Measurements from ENCODE around the gene ALK. TPM values are rescaled to one million over a fixed set of nuclear protein-coding genes. Genes with fewer than 3 reads are reported as not detected.

Gene ALK
- total RNA-seq, 2 donors from 2014 or later, result 0.13 to 0.46 TPM

- Mint-ChIP-seq H3K4me3 (no peak overlapping the region), H3K27ac (no peak overlapping the region), H3K27me3 (ENCODE audit: insufficient read depth) (peaks cover 8% of the 10 kb centered on the region), H3K9me3 (no peaks in the 10 kb centered on the region), H3K4me1 (no peaks in the 10 kb centered on the region), H3K36me3 (ENCODE audit: low read depth) (no peaks in the 10 kb centered on the region)
- TF ChIP-seq, protein P1, sequence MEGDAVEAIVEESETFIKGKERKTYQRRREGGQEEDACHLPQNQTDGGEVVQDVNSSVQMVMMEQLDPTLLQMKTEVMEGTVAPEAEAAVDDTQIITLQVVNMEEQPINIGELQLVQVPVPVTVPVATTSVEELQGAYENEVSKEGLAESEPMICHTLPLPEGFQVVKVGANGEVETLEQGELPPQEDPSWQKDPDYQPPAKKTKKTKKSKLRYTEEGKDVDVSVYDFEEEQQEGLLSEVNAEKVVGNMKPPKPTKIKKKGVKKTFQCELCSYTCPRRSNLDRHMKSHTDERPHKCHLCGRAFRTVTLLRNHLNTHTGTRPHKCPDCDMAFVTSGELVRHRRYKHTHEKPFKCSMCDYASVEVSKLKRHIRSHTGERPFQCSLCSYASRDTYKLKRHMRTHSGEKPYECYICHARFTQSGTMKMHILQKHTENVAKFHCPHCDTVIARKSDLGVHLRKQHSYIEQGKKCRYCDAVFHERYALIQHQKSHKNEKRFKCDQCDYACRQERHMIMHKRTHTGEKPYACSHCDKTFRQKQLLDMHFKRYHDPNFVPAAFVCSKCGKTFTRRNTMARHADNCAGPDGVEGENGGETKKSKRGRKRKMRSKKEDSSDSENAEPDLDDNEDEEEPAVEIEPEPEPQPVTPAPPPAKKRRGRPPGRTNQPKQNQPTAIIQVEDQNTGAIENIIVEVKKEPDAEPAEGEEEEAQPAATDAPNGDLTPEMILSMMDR (conservative IDR thresholded peaks at IDR 0.05), result no peak
- no peaks in the 10 kb centered on the region for H3K4me1 ChIP-seq (ENCODE audit: control insufficient read depth, insufficient read depth, low read length)
- WGBS, 2 experiments (ENCODE audit: insufficient coverage in 1 of 2, insufficient read length in 1 of 2), result 96% methylated on average over 2 of the region's 2 CpGs; no CpG with 5 or more reads in 1 of the 2 experiments
- no peaks in the 10 kb centered on the region for H3K36me3 ChIP-seq (ENCODE audit: control insufficient read depth, insufficient read depth, low read length)
- no peaks in the 10 kb centered on the region for H3K27me3 ChIP-seq (ENCODE audit: control insufficient read depth, insufficient read depth, low read length, poor library complexity, severe bottlenecking)
- no peak for DNase-seq
- H3K9me3 ChIP-seq (ENCODE audit: control insufficient read depth, low read length), result no peaks in the 10 kb centered on the region
- no peak overlapping the region for H3K4me3 ChIP-seq (ENCODE audit: low read length)
- H3K27ac ChIP-seq (ENCODE audit: low read depth, low read length), result no peak overlapping the region
- H3K9ac ChIP-seq (ENCODE audit: extremely low read depth, low read length, poor library complexity, severe bottlenecking), result no peak overlapping the region
Observed at GRCh38 chr2:29874745-29875144, 46.6 kb downstream of the ALK start.

- Mint-ChIP-seq H3K4me1 (peaks cover 5% of the 10 kb centered on the region), H3K4me3 (no peak overlapping the region), H3K9me3 (no peaks in the 10 kb centered on the region), H3K27me3 (ENCODE audit: insufficient read depth) (peaks cover 5% of the 10 kb centered on the region), H3K27ac (no peak overlapping the region), H3K36me3 (ENCODE audit: low read depth) (no peaks in the 10 kb centered on the region)
- Histone ChIP-seq H3K9ac (ENCODE audit: extremely low read depth, low read length, poor library complexity, severe bottlenecking) (no peak overlapping the region), H3K27me3 (ENCODE audit: control insufficient read depth, insufficient read depth, low read length, poor library complexity, severe bottlenecking) (no peaks in the 10 kb centered on the region), H3K4me3 (ENCODE audit: low read length) (no peak overlapping the region), H3K36me3 (ENCODE audit: control insufficient read depth, insufficient read depth, low read length) (no peaks in the 10 kb centered on the region), H3K9me3 (ENCODE audit: control insufficient read depth, low read length) (no peaks in the 10 kb centered on the region), H3K27ac (ENCODE audit: low read depth, low read length) (no peak overlapping the region), H3K4me1 (ENCODE audit: control insufficient read depth, insufficient read depth, low read length) (peaks cover 2% of the 10 kb centered on the region)
- WGBS, 2 experiments (ENCODE audit: insufficient coverage in 1 of 2, insufficient read length in 1 of 2), result 80 to 96% methylated on average over 1 of the region's 1 CpG
- no peak for DNase-seq
- TF ChIP-seq, protein P1 (conservative IDR thresholded peaks at IDR 0.05), result no peak
Observed at GRCh38 chr2:29872870-29873269, 48.5 kb downstream of the ALK start.

DNA sequence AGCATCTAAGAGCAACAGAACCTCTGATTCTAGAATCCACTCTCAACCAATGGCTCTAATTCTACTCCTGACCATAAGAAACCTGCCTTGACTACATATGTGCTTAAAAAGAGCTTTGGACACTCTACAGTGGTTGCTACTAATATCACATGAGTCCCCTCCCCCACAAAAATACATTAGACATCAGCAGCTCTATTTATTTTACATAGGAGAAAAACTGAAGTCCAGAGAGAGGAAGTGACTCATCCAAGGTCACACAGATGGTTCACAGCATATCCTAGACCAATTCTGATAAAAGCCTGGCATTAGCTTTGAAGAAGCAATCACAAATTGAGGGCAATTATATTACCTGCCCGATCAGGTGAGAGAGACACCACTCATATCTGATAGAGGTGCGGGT lies 49.8 kb downstream of the ALK start:
- H3K4me1 ChIP-seq (ENCODE audit: control insufficient read depth, insufficient read depth, low read length), result peaks cover 2% of the 10 kb centered on the region
- DNase-seq, result no peak
- no peak overlapping the region for H3K4me3 Mint-ChIP-seq
- H3K9me3 Mint-ChIP-seq, result no peaks in the 10 kb centered on the region
- TF ChIP-seq, protein P1 (conservative IDR thresholded peaks at IDR 0.05), result no peak
- H3K27ac ChIP-seq (ENCODE audit: low read depth, low read length), result no peak overlapping the region
- H3K27me3 ChIP-seq (ENCODE audit: control insufficient read depth, insufficient read depth, low read length, poor library complexity, severe bottlenecking), result no peaks in the 10 kb centered on the region
- H3K36me3 ChIP-seq (ENCODE audit: control insufficient read depth, insufficient read depth, low read length), result no peaks in the 10 kb centered on the region
- H3K4me1 Mint-ChIP-seq, result peaks cover 5% of the 10 kb centered on the region
- H3K36me3 Mint-ChIP-seq (ENCODE audit: low read depth), result no peaks in the 10 kb centered on the region
- H3K9ac ChIP-seq (ENCODE audit: extremely low read depth, low read length, poor library complexity, severe bottlenecking), result no peak overlapping the region
- WGBS, 2 experiments (ENCODE audit: insufficient coverage in 1 of 2, insufficient read length in 1 of 2), result 93 to 100% methylated on average over 2 of the region's 2 CpGs
- peaks cover 8% of the 10 kb centered on the region for H3K27me3 Mint-ChIP-seq (ENCODE audit: insufficient read depth)
- no peak overlapping the region for H3K4me3 ChIP-seq (ENCODE audit: low read length)
- H3K9me3 ChIP-seq (ENCODE audit: control insufficient read depth, low read length), result no peaks in the 10 kb centered on the region
- H3K27ac Mint-ChIP-seq, result no peak overlapping the region
